ENCODE data around the gene PDE4A. TPM values are rescaled to one million over a fixed set of nuclear protein-coding genes. Genes with fewer than 3 reads are reported as not detected.
"Not testable (repeated sequence)": the region's sequence is repeated elsewhere in the genome, so short reads cannot be mapped to it uniquely, and the experiment has no call there.

PDE4A gene
- total and polyA plus RNA-seq, 2 experiments from 2014 or later = 5.2 to 5.4 TPM

DNA sequence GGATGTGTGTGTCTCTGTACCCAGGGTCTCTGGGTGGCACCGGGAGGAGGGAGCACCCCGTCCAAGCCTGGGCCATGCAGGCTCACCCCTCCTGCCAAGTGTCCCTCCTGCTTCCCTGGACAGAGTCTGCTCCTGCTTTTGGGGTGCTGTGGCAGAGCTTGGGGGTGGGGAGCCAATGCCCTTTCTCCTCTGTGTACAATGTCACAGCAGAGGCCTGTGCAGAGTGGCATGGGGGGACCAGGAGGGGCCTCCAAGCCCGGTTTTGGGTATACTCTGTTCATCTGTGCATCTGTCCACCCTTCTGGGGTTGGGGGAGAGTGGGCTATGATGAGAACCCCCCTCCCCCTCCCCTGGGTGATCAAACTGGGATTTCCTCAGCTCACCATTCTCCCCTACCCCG, 33.5 kb downstream of the PDE4A start (continued):
- TF ChIP-seq, protein P1, sequence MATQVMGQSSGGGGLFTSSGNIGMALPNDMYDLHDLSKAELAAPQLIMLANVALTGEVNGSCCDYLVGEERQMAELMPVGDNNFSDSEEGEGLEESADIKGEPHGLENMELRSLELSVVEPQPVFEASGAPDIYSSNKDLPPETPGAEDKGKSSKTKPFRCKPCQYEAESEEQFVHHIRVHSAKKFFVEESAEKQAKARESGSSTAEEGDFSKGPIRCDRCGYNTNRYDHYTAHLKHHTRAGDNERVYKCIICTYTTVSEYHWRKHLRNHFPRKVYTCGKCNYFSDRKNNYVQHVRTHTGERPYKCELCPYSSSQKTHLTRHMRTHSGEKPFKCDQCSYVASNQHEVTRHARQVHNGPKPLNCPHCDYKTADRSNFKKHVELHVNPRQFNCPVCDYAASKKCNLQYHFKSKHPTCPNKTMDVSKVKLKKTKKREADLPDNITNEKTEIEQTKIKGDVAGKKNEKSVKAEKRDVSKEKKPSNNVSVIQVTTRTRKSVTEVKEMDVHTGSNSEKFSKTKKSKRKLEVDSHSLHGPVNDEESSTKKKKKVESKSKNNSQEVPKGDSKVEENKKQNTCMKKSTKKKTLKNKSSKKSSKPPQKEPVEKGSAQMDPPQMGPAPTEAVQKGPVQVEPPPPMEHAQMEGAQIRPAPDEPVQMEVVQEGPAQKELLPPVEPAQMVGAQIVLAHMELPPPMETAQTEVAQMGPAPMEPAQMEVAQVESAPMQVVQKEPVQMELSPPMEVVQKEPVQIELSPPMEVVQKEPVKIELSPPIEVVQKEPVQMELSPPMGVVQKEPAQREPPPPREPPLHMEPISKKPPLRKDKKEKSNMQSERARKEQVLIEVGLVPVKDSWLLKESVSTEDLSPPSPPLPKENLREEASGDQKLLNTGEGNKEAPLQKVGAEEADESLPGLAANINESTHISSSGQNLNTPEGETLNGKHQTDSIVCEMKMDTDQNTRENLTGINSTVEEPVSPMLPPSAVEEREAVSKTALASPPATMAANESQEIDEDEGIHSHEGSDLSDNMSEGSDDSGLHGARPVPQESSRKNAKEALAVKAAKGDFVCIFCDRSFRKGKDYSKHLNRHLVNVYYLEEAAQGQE (IDR thresholded peaks at IDR 0.05; ENCODE audit: unreplicated experiment) = no peak
- no peak for TF ChIP-seq JUNB (IDR thresholded peaks at IDR 0.05; ENCODE audit: unreplicated experiment)

DNA sequence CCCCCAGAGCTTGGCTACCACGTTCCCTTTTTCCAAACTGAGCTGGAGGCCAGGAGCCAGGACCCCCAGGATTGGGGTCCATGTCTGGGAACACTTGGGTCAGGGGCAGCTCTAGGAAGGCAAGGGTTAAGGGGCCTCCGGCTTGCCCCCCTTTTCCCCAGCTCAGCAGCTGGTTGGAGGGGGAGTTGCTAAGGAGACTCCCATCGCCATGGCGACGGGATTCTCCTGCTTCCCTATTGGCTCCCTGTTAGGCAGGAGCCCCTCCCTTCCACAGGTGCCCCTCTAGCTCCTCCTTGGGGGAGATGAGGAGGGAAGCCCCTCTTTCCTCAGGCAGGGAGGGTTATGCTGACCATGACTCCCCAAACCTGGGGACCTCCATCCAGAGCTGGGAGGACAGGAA, 33.9 kb downstream of the PDE4A start:
- Mint-ChIP-seq H3K36me3 (ENCODE audit: low read depth) (no peaks in the 10 kb centered on the region), H3K9me3 (no peaks in the 10 kb centered on the region), H3K27ac (no peak overlapping the region), H3K4me1 (peaks cover 20% of the 10 kb centered on the region), H3K4me3 (no peak overlapping the region), H3K27me3 (ENCODE audit: insufficient read depth, low read depth, poor library complexity) (peaks cover 14% of the 10 kb centered on the region)
- Histone ChIP-seq H3K4me3 (peak overlapping the region; percentile 28; the same call in 1 of the 2 replicates), H3K79me2 (replicated peaks; ENCODE audit: insufficient read depth) (no peaks in the 10 kb centered on the region), H3F3A (replicated peaks; ENCODE audit: low read depth) (no peaks in the 10 kb centered on the region), H3K4me1 (ENCODE audit: insufficient read depth) (peaks cover 13% of the 10 kb centered on the region), H3K9me2 (ENCODE audit: insufficient read depth) (no peaks in the 10 kb centered on the region), H3K36me3 (ENCODE audit: insufficient read depth) (no peaks in the 10 kb centered on the region), H3K27ac (ENCODE audit: low read depth) (no peak overlapping the region), H4K20me1 (replicated peaks; ENCODE audit: insufficient read depth) (no peaks in the 10 kb centered on the region), H3K27me3 (ENCODE audit: insufficient read depth) (no peaks in the 10 kb centered on the region), H3K4me2 (peak overlapping the region; percentile 67), H2AFZ (peak overlapping the region; percentile 80; the same call in 1 of the 2 replicates)
- DNase-seq (ENCODE audit: low spot score) (peak; percentile 92), ATAC-seq (peak; percentile 76)
- TF ChIP-seq JUNB (IDR thresholded peaks at IDR 0.05; ENCODE audit: unreplicated experiment) = no peak
- TF ChIP-seq, protein P1 (IDR thresholded peaks at IDR 0.05; ENCODE audit: unreplicated experiment) = no peak
- no peak for TF ChIP-seq EZH2 (IDR thresholded peaks at IDR 0.05; ENCODE audit: low read depth, unreplicated experiment)

DNA sequence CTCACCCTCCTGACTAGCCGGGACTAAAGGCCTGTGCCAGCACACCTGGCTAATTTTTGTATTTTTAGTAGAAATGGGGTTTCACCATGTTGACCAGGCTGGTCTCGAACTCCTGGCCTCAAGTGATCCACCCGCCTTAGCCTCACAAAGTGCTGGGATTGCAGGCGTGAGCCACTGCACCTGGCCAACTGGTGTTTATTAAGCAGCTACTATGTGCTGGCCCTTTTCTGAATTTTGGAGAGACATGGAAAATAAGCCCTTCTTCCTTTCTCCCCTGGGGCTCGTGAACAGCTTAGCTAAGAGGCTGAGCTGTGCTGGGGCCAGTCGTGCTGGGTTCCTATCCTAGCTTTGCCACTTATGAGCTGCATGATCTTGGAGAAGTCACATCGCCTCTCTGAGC, 38.4 kb downstream of the PDE4A start:
- H3K27ac ChIP-seq (ENCODE audit: low read depth); H3K27ac Mint-ChIP-seq; H3K4me1 Mint-ChIP-seq; H3K36me3 Mint-ChIP-seq (ENCODE audit: low read depth); H3K9me3 Mint-ChIP-seq; H3K4me1 ChIP-seq (ENCODE audit: insufficient read depth); H3F3A ChIP-seq (replicated peaks; ENCODE audit: low read depth); H3K79me2 ChIP-seq (replicated peaks; ENCODE audit: insufficient read depth); H3K9me2 ChIP-seq (ENCODE audit: insufficient read depth); H3K36me3 ChIP-seq (ENCODE audit: insufficient read depth); ATAC-seq; DNase-seq (ENCODE audit: low spot score); H2AFZ ChIP-seq; H3K4me2 ChIP-seq; H4K20me1 ChIP-seq (replicated peaks; ENCODE audit: insufficient read depth); H3K27me3 ChIP-seq (ENCODE audit: insufficient read depth); H3K4me3 ChIP-seq; H3K4me3 Mint-ChIP-seq: not testable (repeated sequence)
- H3K27me3 Mint-ChIP-seq (ENCODE audit: insufficient read depth, low read depth, poor library complexity) = peaks cover 12% of the 10 kb centered on the region

Data from GM23338 (cell line).